ENCODE data around the gene DSCAM. TPM values are rescaled to one million over a fixed set of nuclear protein-coding genes. Genes with fewer than 3 reads are reported as not detected.

DSCAM gene
- total RNA-seq, 1 experiment from 2014 or later: 0.13 TPM

DNA sequence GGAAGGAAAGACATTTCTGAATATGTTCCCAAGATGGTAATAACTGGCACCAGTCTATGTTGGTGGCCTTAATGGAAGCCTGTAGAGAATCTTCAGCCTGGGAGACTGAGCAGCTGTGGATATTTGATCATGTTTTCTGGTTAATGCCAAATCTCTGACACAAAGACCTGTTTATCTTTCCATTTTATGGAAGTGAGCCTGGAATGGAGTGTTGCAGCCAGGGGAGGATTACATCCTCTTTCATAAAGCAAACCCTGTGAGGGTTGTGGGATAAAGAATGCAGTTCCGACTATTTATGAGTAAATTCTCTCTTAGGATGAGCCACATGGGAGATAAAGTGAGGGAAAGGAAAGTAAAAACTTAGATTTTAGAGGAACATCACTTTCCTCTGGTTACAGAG is 835.6 kb downstream of the DSCAM start (continued):
- TF ChIP-seq, protein P1, sequence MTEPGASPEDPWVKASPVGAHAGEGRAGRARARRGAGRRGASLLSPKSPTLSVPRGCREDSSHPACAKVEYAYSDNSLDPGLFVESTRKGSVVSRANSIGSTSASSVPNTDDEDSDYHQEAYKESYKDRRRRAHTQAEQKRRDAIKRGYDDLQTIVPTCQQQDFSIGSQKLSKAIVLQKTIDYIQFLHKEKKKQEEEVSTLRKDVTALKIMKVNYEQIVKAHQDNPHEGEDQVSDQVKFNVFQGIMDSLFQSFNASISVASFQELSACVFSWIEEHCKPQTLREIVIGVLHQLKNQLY (CRISPR knock-in tag; IDR thresholded peaks at IDR 0.05): no peak
- TF ChIP-seq SOX15 (CRISPR knock-in tag; IDR thresholded peaks at IDR 0.05): no peak

DNA sequence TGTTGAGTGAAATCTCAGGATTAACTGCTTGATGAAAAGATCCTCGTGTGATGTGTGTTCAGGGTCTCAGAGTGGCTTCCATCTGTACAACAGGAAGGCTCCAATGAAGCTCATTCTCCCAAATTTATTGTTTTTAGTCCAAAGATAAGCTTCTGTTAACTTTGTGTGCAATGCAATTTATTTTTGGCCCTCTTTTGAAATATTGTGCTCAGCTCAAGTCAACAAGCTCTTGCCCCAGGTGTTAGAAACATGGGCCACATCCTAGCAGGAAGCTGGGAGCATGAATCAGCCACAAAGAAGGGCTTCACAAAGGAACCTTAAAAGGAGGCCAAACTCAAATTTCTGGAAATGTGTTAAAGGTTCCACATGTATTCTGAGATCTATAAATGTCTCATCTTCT is 844.0 kb downstream of the DSCAM start:
- POLR2A ChIA-PET: no interaction called here
- no peak overlapping the region for H3K27ac Mint-ChIP-seq
- peaks cover 2% of the 10 kb centered on the region; the same call in 1 of the 2 replicates for H3K27me3 Mint-ChIP-seq (ENCODE audit: low read depth)
- CTCF ChIA-PET: no interaction called here
- no peaks in the 10 kb centered on the region for H3K36me3 Mint-ChIP-seq
- DNase-seq (ENCODE audit: low spot score) (no peak), ATAC-seq (no peak)
- H3K4me1 Mint-ChIP-seq: no peaks in the 10 kb centered on the region
- no peak overlapping the region for H3K4me3 Mint-ChIP-seq
- peaks cover 34% of the 10 kb centered on the region for H3K9me3 Mint-ChIP-seq
- TF ChIP-seq NR1H2 (CRISPR knock-in tag; IDR thresholded peaks at IDR 0.05) (no peak), RELA (CRISPR knock-in tag; IDR thresholded peaks at IDR 0.05; ENCODE audit: borderline replicate concordance) (no peak)

DNA sequence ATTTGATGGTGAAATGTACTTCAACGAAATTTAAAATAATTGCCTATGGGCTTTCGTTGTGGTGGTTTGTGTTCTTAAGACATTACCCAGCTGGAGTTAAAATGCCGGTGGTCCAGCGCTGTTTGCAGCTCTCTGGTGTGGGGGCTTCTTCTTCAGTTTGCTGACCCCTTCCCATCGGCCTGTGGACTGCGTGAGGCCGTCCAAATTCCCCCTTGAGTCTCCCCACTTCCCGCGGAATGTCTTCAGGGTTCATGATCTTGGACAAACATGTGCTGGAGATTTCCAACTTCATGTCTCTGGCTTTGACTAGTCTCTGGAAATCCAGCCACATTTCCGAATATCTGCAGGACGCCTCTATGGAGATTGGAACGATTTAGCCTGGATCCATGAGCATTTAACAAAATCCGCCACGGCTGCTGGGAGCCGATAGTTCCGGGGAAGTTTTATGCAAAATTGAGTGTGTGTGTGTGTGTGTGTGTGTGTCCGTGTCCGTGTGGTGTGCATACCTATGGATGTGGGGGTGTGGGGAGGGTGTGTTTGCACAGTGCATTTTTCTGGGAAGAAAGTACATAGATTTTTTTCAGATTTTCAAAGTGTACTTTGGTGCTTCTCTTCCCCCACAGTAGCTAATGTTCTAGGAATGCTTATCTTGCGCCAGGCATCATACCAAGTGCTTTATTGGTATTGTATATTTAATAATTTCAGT is 862.5 kb downstream of the DSCAM start:
- Mint-ChIP-seq H3K4me3 (no peak overlapping the region), H3K27me3 (ENCODE audit: low read depth) (peaks cover 3% of the 10 kb centered on the region; the same call in 1 of the 2 replicates), H3K4me1 (no peaks in the 10 kb centered on the region), H3K27ac (no peak overlapping the region), H3K36me3 (no peaks in the 10 kb centered on the region), H3K9me3 (no peaks in the 10 kb centered on the region)
- DNase-seq (ENCODE audit: low spot score) (no peak), ATAC-seq (no peak)
- no peak for TF ChIP-seq TCF7 (CRISPR knock-in tag; IDR thresholded peaks at IDR 0.05; ENCODE audit: low read depth)
- TF ChIP-seq, protein P2, sequence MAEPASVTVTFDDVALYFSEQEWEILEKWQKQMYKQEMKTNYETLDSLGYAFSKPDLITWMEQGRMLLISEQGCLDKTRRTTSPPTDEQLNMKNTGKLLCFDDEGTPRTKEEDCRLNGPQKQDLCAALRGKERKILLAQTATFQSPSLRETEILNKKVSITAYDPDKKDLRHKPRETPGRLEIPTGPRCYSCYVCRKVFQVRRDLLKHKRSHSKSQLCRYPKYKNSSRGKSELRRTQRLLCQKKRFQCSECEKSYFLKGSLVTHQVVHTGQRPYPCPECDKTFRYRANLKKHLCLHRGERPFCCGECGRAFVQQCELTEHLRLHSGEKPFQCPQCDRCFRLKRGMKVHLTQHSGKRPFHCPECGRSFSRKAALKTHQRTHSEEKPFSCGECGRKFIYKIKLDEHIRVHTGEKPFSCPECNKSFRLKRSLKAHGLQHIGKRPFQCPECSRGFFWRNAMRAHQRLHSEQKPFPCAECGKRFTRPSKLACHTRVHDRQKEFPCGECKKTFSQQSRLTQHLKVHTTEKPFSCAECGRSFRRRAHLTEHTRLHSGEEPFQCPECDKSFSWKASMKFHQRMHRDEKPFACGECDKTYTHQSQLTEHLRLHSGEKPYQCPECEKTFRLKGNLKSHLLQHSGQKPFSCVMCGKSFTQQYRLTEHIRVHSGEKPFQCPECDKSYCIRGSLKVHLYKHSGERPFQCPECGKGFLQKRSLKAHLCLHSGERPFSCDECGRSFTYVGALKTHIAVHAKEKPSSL (CRISPR knock-in tag; conservative IDR thresholded peaks at IDR 0.05): no peak
- TF ChIP-seq, protein P3, sequence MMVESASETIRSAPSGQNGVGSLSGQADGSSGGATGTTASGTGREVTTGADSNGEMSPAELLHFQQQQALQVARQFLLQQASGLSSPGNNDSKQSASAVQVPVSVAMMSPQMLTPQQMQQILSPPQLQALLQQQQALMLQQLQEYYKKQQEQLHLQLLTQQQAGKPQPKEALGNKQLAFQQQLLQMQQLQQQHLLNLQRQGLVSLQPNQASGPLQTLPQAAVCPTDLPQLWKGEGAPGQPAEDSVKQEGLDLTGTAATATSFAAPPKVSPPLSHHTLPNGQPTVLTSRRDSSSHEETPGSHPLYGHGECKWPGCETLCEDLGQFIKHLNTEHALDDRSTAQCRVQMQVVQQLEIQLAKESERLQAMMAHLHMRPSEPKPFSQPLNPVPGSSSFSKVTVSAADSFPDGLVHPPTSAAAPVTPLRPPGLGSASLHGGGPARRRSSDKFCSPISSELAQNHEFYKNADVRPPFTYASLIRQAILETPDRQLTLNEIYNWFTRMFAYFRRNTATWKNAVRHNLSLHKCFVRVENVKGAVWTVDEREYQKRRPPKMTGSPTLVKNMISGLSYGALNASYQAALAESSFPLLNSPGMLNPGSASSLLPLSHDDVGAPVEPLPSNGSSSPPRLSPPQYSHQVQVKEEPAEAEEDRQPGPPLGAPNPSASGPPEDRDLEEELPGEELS (CRISPR knock-in tag; IDR thresholded peaks at IDR 0.05): no peak
- no peak for TF ChIP-seq HMGA2 (CRISPR knock-in tag; IDR thresholded peaks at IDR 0.05)
- TF ChIP-seq SOX15 (CRISPR knock-in tag; IDR thresholded peaks at IDR 0.05): no peak
- TF ChIP-seq SMAD3 (CRISPR knock-in tag; IDR thresholded peaks at IDR 0.05; ENCODE audit: borderline replicate concordance): no peak
- TF ChIP-seq, protein P4, sequence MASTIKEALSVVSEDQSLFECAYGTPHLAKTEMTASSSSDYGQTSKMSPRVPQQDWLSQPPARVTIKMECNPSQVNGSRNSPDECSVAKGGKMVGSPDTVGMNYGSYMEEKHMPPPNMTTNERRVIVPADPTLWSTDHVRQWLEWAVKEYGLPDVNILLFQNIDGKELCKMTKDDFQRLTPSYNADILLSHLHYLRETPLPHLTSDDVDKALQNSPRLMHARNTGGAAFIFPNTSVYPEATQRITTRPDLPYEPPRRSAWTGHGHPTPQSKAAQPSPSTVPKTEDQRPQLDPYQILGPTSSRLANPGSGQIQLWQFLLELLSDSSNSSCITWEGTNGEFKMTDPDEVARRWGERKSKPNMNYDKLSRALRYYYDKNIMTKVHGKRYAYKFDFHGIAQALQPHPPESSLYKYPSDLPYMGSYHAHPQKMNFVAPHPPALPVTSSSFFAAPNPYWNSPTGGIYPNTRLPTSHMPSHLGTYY (CRISPR knock-in tag; IDR thresholded peaks at IDR 0.05): no peak
- TF ChIP-seq, protein P5, sequence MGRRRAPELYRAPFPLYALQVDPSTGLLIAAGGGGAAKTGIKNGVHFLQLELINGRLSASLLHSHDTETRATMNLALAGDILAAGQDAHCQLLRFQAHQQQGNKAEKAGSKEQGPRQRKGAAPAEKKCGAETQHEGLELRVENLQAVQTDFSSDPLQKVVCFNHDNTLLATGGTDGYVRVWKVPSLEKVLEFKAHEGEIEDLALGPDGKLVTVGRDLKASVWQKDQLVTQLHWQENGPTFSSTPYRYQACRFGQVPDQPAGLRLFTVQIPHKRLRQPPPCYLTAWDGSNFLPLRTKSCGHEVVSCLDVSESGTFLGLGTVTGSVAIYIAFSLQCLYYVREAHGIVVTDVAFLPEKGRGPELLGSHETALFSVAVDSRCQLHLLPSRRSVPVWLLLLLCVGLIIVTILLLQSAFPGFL (CRISPR knock-in tag; IDR thresholded peaks at IDR 0.05; ENCODE audit: borderline replicate concordance): no peak
- no peak for TF ChIP-seq SMAD4 (CRISPR knock-in tag; IDR thresholded peaks at IDR 0.05)
- no peak for TF ChIP-seq JUN (CRISPR knock-in tag; IDR thresholded peaks at IDR 0.05)
- TF ChIP-seq, protein P6, sequence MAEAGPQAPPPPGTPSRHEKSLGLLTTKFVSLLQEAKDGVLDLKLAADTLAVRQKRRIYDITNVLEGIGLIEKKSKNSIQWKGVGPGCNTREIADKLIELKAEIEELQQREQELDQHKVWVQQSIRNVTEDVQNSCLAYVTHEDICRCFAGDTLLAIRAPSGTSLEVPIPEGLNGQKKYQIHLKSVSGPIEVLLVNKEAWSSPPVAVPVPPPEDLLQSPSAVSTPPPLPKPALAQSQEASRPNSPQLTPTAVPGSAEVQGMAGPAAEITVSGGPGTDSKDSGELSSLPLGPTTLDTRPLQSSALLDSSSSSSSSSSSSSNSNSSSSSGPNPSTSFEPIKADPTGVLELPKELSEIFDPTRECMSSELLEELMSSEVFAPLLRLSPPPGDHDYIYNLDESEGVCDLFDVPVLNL (CRISPR knock-in tag; IDR thresholded peaks at IDR 0.05; ENCODE audit: borderline replicate concordance, low read depth): no peak
- CTCF ChIA-PET: interaction anchor here (0.6 to 1.0 kb wide), 2 partner anchors 9 to 137 kb away, joined by 3 read pairs; no protein-coding TSS in a partner anchor
- POLR2A ChIA-PET: no interaction called here
